Parathyroid adenoma (tissue), 2 donors: Measurements from ENCODE around the gene GPHA2.

Experiments used
- H2AFZ ChIP-seq: fragments of 300-600 bp; sonication (generic); one replicate; pipeline ENCODE4 v1.7.0; 2017; ENCODE audit warnings: antibody characterized with exemption, mild to moderate bottlenecking
- H3K27ac ChIP-seq: fragments of 300-600 bp; sonication (generic); one replicate; pipeline ENCODE4 v1.7.0; 2017
- H3K27me3 ChIP-seq: fragments of 300-600 bp; sonication (generic); one replicate; pipeline ENCODE4 v1.7.0; 2017; ENCODE audit warnings: low read length; ENCODE audit not compliant: control insufficient read depth, insufficient read depth
- H3K36me3 ChIP-seq: fragments of 300-600 bp; sonication (generic); one replicate; pipeline ENCODE4 v1.7.0; 2017; ENCODE audit warnings: low read length; ENCODE audit not compliant: control insufficient read depth, insufficient read depth
- H3K4me1 ChIP-seq: fragments of 300-600 bp; sonication (generic); one replicate; pipeline ENCODE4 v1.7.0; 2017; ENCODE audit warnings: control low read depth
- H3K4me2 ChIP-seq: fragments of 300-600 bp; sonication (generic); one replicate; pipeline ENCODE4 v1.7.0; 2017; ENCODE audit warnings: low read length
- H3K4me3 ChIP-seq: fragments of 300-600 bp; sonication (generic); one replicate; pipeline ENCODE4 v1.7.0; 2017; ENCODE audit warnings: low read depth, low read length
- H3K79me2 ChIP-seq: fragments of 300-600 bp; sonication (generic); one replicate; pipeline ENCODE4 v1.7.0; 2017; ENCODE audit warnings: control low read depth
- H3K9ac ChIP-seq: fragments of 300-600 bp; sonication (generic); one replicate; pipeline ENCODE4 v1.7.0; 2017; ENCODE audit warnings: mild to moderate bottlenecking
- H3K9me3 ChIP-seq: fragments of 300-600 bp; sonication (generic); one replicate; pipeline ENCODE4 v1.7.0; 2017; ENCODE audit warnings: low read length; ENCODE audit not compliant: control insufficient read depth
- TF ChIP-seq, protein P1 (sequence below): fragments of 300-600 bp; sonication (generic); IDR thresholded peaks from one replicate; pipeline ENCODE4 v1.7.0; 2017; ENCODE audit warnings: antibody characterized with exemption, mild to moderate bottlenecking
- donor health status: primary hyperparathyroidism.

Gene GPHA2

DNA sequence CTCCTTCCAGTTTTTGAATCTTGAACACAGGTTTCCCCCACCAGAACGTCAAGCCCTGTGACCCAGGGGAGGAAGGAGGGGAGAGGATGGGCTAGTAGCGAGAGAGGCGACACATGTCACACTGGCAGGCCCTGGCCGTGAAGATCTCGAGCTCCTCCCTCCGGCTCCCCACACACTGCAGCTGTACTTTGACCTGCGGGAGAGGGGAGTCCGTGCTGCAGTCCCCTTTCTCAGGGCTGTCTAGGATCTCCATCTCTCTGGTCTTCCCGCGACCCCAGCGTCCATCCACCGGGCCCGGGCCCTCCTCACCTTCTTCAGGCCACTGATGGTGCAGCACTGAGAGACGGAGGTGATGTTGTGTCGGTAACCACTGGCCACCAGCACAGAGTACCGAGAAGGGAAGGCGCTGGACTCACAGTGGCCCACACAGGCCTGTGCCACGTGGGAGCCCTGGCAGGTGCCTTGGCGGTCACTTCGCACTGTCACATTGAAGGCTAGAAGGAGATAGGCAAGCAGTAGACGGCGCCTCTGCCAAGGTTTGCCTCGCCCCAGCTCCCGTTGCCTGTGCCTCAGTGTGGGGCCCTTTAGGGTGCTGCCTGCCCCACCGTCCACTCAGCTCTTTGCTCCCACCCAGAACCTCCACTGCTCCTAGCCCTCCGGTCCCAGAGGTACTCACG, 873 bp downstream of the GPHA2 start:
- no peak overlapping the region for H3K27ac ChIP-seq
- no peaks in the 10 kb centered on the region for H3K79me2 ChIP-seq
- H3K9ac ChIP-seq: no peak overlapping the region
- no peaks in the 10 kb centered on the region for H3K9me3 ChIP-seq
- TF ChIP-seq, protein P1, sequence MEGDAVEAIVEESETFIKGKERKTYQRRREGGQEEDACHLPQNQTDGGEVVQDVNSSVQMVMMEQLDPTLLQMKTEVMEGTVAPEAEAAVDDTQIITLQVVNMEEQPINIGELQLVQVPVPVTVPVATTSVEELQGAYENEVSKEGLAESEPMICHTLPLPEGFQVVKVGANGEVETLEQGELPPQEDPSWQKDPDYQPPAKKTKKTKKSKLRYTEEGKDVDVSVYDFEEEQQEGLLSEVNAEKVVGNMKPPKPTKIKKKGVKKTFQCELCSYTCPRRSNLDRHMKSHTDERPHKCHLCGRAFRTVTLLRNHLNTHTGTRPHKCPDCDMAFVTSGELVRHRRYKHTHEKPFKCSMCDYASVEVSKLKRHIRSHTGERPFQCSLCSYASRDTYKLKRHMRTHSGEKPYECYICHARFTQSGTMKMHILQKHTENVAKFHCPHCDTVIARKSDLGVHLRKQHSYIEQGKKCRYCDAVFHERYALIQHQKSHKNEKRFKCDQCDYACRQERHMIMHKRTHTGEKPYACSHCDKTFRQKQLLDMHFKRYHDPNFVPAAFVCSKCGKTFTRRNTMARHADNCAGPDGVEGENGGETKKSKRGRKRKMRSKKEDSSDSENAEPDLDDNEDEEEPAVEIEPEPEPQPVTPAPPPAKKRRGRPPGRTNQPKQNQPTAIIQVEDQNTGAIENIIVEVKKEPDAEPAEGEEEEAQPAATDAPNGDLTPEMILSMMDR: no peak
- no peak overlapping the region for H3K4me3 ChIP-seq
- no peaks in the 10 kb centered on the region for H3K4me1 ChIP-seq
- H3K36me3 ChIP-seq: no peaks in the 10 kb centered on the region
- no peaks in the 10 kb centered on the region for H3K27me3 ChIP-seq
- no peak overlapping the region for H3K4me2 ChIP-seq
- H2AFZ ChIP-seq: no peak overlapping the region

DNA sequence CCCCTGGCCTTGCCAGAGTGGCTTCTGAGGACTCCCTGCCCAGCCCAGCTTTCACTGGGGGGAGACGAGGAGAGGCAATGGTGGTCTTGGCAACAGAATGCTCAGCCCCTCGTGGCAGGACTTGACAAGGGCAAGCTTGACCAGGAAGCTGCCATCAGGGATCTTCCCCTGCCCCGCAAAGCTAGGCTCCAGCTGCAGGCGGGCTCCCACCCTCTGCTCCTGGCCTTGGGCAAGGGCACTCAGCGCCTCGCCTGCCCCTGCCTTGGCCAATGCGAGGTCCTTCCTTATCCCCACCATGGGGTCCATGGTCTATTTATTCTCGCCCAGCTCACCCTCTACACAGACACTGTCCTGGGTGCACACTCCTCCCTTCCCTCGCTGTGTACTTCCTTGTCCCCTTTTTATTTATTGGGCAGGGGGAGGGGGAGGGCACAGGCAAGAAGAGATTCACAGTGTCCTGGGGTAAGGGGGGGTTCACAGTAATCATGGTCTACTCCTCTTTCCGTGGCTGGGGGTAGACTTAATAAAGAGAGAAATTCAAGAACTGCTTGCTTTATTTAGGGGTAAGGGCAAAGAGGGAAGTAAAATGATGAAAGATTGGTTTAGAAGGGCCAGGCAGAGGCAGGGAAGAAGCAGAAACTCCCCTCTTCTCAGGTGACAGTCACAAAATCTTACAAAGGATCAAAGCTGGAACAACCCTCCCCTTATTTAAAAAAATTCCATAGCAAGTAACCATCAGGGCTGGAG, 1.6 kb downstream of the GPHA2 start:
- TF ChIP-seq, protein P1: no peak
- no peaks in the 10 kb centered on the region for H3K36me3 ChIP-seq
- no peaks in the 10 kb centered on the region for H3K27me3 ChIP-seq

DNA sequence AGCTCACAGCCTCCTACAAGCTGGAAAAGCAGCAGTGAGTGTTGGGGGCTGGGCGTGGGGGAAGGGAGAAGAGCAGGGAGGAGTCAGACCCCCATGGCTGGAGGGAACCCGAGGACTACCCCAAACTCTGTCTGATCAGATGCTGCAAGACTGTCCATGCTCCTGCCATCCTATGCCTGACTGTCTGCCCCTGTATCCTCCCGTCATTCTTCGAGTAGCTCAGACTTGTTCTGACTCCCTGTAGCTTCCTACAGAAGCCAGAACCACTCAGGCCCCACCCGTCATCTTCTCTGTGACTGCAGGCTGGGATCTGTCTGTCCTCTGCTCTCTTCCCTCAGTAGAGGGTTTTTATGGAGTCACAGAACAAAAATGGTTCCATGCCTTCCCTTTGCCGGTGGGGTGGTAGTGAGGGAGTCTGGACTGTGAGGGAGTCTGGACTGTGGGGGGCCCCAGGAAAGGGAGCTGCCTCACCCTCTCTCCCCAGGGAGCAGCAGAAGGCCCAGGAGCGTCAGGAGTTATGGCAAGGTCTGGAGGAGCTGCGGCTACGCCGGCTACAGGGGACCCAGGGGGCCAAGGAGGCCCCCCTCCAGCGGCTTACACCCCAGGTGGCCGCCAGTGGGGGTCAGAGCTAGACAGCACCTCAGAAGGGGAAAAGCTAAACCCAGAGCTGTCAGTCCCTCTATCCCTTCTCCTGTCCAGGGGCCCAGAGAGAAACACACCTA, 2.3 kb downstream of the GPHA2 start:
- H3K27me3 ChIP-seq: no peaks in the 10 kb centered on the region
- no peaks in the 10 kb centered on the region for H3K36me3 ChIP-seq
- no peak overlapping the region for H3K27ac ChIP-seq

More for the DNA sequence above, 1.6 kb downstream of the GPHA2 start:
- H3K27ac ChIP-seq: no peak overlapping the region
- H3K4me1 ChIP-seq: no peaks in the 10 kb centered on the region
- no peak overlapping the region for H3K9ac ChIP-seq
- H2AFZ ChIP-seq: no peak overlapping the region
- H3K4me3 ChIP-seq: no peak overlapping the region
- H3K79me2 ChIP-seq: no peaks in the 10 kb centered on the region
- no peak overlapping the region for H3K4me2 ChIP-seq
- no peaks in the 10 kb centered on the region for H3K9me3 ChIP-seq

DNA sequence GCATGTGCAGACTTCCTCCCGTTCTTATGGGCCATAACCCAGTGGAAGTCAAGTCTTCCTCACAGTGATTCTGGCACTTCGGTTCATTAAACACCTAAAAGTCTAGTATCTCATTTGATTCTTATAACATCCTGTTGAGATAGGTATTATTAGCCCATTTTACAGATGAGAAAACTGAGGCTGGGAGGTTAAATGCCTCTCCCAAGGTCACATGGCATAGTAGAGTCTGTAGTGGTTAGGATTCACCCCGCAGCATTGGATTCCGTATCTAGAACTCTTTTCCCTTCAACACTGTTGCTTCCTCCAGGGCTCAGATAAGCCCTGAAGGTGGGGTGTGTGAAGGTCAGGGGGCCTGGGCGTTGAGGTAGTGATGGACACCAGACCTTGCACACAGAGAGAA, 3.4 kb downstream of the GPHA2 start:
- Histone ChIP-seq H3K9ac (no peak overlapping the region), H3K9me3 (no peaks in the 10 kb centered on the region), H3K36me3 (no peaks in the 10 kb centered on the region), H3K4me1 (no peaks in the 10 kb centered on the region), H3K4me2 (no peak overlapping the region), H3K79me2 (no peaks in the 10 kb centered on the region), H3K27ac (no peak overlapping the region), H2AFZ (no peak overlapping the region), H3K4me3 (no peak overlapping the region), H3K27me3 (no peaks in the 10 kb centered on the region)
- TF ChIP-seq, protein P1: no peak

More for the DNA sequence above, 2.3 kb downstream of the GPHA2 start:
- Histone ChIP-seq H3K4me2 (no peak overlapping the region), H3K9ac (no peak overlapping the region), H3K9me3 (no peaks in the 10 kb centered on the region), H3K4me3 (no peak overlapping the region), H3K4me1 (no peaks in the 10 kb centered on the region), H2AFZ (no peak overlapping the region), H3K79me2 (no peaks in the 10 kb centered on the region)
- TF ChIP-seq, protein P1: no peak
